GM18858 (cell line): Measurements from ENCODE around the gene MAFF.

Experiments used
- ATAC-seq: cut with Tn5 transposase; IDR thresholded peaks from one replicate; pipeline ENCODE4 v1.9.1; 2021; ENCODE audit not compliant: unreplicated experiment

The MAFF gene

DNA sequence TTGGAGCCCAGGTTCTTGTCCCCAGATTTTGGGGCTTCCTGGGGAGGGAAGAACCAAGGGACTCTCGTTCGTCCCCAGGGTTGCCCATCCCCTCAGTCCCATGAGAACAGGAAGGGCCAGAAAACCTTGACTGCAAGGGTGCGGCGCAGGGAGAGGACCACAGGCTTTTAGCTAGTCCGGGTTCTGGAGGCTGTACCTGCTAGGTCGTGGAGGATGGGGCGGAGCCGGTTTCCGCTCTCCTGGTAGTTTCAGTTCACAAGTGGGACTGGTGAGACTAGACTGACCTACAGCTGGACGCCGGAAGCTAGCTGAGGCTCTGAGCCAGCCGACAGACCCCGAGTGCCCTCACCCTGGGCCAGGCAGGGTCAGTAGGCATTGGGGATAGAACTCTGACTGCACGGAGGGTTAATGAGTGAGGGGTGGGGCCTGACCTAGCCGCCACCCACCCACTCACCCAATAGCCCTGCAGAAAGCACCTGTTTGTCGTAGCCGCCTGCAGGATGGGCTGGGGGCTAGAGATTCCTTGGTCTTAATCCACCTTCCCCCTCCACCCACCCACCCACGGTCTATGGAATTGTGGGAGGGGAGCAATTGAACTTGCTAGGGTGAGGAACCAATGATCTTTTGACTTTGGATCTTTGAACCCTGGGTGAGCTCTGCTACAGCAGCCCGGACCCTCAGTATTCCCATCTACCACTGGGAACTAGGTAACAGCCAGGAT lies 1.5 kb downstream of the MAFF start:
- no peak for ATAC-seq

DNA sequence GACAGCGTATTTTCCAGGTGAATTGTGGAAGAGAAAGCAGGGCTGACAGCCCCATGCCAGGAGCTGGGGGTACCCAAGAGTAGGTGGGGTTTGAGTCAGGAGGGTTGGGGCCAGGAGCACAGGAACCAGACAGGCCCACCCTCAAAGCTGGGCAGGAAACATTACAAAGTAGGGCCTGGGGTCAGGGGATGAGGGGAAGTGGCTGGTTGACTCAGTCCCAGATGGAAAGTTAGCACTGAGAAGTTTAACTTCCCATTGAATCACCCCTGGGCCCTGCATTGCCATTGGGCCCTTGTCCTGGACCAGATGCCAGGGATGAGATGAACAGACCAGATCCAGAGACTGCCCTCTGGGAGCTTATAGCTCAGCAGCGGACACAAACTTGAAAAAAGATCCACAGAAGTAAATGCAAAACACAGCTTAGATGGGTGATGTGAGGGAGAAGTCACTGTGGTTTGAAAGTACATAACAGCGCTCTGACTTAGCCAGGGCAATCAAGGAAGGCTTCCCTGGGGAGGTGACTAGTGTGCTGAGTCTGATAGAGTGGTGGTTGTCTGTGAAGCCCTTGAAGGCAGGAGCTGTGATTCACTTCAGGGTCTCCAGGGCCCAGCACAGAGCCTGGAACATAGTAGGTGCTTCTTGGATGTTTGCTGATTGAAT lies 2.2 kb downstream of the MAFF start:
- ATAC-seq: no peak

DNA sequence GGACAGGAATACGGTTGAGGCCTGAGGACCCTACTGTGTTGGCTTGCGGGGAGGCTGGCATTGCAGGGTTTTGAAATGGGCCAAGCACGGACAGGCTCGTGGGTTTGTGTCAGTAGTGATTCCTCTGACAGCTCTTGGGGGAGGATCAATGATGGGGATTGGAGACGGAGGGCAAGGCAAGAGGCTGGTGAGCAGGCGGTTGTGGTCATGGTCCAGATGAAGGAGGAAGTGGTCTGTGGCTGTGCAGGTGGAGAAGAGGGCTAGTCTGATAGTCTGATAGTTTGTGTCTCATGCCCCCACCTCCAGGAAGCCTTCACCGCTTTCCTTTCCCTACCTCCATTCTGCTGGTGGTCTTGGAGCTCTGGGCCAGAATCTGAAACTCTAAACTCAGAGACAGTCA lies 3.0 kb downstream of the MAFF start:
- no peak for ATAC-seq

DNA sequence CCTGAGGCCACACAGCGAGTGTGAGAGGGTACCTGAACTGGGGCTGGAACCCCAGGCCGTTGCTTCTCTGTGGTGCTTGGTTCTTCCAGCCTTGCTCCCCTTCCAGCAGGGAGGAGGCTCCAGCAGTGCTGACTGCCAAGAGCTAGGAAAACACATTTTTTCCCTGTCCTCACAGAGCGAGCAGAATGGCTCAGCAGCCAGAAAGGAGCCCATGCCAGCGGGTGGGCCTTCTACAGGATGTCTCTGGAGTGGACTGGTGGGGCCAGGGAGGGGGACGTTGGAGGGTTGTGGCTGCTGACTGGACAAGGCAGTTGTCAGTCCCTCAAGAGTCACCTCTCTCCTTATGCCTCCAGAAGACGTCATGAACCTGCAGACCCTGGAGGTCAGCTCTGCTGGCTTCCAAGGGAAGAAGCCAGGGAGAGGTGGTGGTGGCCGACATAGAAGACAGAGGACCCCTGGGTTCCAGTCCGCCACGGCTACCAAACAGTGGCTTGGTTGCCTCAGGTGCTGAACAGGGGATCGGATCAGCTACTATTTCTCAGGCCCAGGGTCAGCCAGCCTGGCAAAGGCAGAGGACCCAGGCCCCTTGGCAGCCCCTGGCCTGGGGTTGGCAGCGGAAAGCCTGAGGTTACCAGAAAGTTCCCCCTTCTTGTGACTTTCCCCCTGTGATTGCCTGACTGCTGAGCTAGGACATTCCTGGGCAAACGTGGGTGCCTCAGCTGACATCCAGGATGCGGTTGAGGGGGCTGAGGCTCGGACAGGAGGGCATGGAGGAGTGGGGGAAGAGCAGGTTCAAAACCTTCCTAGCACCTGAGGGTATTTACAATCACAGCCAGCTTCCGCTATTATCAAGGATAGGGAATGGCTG lies 3.7 kb downstream of the MAFF start:
- ATAC-seq: no peak

DNA sequence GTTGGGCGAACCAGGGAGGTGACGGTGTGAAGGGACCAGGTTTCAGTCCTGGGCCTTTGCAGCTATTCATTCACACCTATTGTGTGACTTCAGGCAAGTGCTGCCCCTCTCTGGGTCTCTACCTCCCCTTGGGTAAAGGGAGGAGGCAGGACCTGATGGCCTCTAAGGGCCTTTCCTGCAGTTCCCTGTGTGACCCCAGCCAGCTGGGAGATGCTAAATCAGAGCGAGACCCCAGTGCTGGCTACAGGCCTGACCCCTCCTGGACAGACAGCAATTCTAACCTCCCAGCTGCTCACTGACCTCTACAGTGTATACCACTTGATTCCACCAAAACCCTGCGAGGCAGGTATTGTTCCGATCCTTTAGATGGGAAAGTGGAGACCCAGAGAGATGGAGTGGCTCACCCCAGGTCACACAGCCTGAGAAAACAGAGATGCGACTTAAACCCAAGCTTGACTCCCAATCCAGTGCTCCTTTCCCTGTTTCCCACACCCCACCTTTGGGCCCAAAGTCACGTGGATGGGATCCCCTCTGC lies 6.2 kb downstream of the MAFF start:
- no peak for ATAC-seq

DNA sequence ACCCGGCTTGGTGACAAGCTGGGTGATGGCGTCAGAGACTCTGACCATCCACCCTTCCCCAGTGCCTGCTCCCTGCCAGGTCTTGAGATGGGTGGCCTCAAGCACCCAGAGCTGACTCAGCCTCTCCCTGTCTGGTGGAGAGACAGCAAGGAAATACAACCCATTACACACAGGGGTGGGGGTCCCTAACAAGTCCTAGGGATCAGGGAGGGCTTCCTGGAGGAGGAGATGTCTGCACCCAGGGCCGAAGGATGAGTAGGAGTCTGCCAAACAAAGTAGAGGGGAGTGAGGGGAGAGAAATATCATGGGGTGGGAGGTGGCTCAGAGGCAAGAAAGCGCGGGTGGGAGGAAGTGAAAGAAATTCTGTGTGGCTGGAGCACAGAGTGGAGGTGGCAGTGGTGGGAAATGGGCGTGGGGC lies 6.8 kb downstream of the MAFF start:
- no peak for ATAC-seq

- ATAC-seq: no peak
Observed at GRCh38 chr22:38211556-38211955, 9.8 kb downstream of the MAFF start.

DNA sequence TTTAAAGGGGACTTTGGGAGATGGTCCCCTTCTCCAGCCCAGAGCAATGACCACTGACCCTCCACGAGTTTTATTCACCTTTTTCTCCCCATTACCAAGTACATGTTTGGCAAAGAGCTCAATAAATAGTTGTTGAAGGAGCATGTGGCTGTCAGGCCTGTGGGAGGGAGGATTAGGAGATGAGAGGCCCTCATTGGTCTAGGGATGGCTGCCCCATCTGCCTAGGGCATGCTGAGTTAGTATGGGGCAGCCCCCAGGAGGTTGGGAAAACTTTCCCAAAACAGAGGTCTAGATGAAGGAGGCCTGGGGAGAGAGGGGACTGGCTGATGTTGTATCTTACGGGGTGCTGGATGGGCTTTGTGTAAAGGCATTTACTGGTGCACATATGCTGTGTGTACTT lies 10.6 kb downstream of the MAFF start:
- ATAC-seq: no peak

DNA sequence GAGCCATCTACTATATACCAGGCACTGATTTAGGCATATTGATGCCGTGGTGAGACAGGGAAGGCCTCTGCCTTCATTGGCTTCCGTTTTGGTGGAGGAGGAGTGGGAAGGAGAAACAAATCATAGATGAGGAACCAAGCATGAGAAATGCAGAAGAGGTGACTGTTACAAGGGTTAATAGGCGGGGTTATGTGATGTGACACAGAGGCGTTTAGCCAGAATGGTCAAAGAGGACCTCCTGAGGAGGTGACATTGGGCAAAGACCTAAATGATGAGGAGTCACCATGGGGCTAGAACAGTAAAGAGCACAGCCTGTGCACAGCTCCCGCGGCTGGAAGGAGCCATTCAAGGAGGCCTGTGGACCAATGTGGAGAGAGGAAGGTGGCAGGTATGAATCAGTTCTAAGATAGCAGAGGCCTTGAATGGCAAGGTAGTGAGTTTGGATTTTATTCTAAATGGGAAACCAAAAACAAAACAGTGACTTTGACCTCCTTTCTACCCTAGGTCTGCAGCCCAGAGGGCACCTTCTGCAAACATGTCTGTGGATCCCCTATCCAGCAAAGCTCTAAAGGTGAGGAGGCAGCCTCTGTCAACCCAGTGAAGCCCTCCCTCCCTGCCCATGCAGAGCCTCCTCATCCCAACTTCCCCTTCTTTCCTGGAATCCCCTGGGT lies 11.7 kb downstream of the MAFF start:
- ATAC-seq: no peak

DNA sequence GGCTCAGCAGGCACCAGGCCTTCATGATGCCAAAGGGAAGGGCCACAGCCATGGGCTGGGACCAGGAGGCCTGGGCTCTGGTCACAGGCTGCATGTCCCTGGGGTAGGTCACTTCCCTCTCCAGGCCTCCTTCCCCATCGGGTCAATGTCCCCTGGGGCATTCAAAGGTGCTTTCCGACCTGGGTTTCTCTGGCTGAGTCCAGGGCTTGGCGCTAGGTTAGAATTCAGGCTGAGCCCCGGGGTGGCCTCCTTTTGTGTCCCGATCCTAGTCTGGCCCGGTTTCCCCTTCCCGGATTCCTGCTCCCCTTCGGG lies 12.2 kb downstream of the MAFF start:
- no peak for ATAC-seq

DNA sequence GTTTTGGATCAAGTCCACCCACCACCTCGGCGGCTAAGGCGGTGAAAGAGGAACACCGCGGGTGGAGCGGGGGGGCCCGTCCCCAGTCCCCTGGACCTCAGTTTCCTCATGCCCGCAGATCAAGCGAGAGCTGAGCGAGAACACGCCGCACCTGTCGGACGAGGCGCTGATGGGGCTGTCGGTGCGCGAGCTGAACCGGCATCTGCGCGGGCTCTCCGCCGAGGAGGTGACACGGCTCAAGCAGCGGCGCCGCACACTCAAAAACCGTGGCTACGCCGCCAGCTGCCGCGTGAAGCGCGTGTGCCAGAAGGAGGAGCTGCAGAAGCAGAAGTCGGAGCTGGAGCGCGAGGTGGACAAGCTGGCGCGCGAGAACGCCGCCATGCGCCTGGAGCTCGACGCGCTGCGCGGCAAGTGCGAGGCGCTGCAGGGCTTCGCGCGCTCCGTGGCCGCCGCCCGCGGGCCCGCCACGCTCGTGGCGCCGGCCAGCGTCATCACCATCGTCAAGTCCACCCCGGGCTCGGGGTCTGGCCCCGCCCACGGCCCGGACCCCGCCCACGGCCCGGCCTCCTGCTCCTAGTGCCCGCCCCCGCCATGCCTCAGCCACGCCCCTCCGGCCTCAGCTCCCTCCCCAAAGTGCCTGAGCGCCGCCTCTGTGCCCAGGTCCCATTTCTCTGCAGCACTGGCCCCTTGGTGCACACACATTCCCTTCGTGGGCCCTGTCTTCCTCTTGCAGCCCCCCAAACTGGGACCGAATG lies 12.7 kb downstream of the MAFF start:
- ATAC-seq: no peak

DNA sequence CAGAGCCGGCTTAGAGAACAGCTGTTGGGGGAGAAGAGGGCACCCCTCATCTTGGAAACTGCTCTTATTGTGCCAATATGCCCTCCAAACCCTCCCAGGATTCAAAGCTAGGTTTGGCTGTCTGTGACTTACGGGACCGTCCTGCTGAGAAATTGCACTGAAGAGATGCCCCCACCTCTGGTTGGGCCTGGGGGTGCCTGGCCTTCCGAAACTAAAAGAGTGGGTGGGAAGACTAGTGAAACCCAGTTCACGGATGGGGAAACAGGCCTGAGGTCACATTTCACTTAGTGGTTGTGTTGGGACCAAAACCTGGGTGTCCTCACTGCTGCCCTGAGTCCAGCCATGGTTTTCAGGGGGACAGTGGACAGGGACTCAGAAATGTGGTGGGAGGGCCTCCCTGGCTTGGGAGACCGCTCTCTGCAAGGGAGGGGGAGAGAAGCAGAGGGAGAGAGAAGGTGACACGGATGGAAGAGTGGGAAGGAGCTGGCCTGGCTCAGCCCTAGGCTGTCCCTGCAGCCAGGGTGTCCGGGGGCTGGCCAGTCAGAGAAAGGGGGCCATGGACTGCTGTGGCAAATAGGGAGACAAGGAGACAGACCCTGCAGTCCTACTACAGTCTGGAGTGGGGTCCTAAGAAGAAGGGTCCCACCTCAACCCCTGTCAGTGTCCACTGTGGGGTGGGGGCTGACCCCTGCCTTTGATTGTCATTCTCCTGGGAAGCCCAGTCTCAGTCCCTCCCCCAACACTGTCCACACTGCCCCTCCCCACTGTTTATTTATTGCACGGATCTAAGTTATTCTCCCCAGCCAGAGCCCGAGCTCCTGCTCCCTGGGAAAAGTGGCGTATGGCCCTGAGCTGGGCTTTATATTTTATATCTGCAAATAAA lies 13.6 kb downstream of the MAFF start:
- ATAC-seq: no peak

DNA sequence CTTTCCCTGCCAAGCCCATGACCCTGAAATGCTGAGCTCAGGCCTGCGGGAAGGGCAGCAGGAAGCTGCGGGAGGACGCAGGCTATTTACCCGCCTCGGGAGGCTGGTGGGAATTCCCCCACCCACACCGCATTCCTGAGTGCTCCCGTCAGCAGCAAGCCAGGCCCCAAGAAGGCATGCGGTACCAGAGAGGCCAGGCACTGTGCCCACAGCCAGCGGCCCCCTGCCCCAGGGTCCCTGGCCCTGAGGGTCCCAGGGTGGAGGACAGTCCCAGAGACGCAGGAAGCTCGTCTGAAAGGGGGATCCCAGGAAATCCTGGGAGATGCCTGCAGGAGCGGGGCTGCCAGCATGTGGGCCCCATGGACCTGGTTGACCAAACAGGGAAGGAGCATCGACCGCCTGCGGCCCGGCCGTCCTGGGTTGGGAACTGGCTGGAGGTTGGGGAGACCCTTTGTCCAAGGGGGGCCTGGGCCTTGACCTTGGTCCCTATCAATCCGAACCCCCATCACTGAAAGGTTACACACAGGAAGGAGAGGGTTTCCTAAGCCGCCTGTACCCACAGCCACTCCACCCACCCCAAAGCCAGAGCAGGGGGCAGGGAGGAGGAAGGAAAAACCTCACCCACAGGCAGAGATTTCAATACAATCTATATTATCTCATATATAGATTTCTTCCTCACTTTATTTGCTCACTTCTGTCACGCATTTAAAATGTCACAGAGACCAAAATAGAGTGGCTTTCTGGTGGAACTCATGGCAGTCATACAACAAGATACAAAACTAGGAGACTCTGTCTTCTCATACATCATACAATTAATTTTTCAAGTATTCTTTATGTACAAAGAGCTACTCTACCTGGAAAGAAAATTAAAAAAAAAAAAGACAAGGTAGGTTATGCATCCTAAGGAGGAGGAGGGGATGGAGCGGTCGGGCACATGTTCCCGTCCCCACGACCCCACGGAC lies 17.1 kb downstream of the MAFF start:
- ATAC-seq: no peak

DNA sequence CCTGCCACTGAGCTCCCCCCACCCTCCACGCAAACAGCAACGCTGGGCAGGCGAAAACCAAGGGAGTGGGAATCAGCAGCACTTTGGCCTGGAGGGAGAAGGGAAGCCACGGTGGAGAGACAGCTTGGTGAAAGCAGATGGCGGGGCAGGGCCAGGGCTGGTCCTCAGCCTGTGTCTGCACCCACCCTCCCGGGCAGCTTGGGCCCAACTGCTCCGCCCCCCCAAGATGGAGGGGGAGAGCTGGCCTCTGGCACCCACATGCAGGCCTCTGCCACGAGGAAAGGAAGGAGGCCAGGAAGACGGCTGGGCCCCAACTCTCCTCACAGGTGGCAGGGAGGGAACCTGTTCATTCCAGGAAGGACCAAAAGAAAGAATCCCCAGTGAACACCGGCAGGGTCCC lies 17.8 kb downstream of the MAFF start:
- no peak for ATAC-seq

- ATAC-seq: no peak
Observed at GRCh38 chr22:38220163-38220562, 18.4 kb downstream of the MAFF start.

- no peak for ATAC-seq
Observed at GRCh38 chr22:38220653-38221386, 19.0 kb downstream of the MAFF start.

DNA sequence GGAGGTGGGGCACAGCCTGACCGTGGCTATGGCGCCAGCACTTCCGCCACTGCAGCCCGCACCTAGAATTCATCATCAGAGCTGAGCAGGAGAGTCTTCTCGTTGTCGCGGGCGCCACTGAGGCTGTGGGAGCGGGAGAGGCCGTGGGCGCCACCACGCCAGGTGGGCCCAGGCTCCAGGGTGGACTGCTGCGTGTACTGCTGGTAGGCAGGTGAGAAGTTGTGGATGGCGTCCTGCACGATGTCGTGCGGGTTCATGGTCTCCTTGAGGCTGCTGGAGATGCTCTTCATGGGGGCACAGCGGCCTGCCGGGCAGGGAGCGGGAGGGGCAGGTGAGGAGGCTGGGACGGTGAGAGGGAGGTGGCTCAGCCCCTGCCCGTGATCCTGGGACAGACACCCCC lies 19.6 kb downstream of the MAFF start:
- no peak for ATAC-seq
